ENCODE results near the gene TRPV4. TPM values are rescaled to one million over a fixed set of nuclear protein-coding genes. Genes with fewer than 3 reads are reported as not detected.

TRPV4 gene
- total RNA-seq, 4 donors from 2014 or later = 0.13 to 0.82 (median 0.19) TPM; not detected in 1

GRCh38 chr12:109827080-109827479 is 6.1 kb downstream of the TRPV4 start:
- no peak overlapping the region for H3K27ac ChIP-seq
- no peaks in the 10 kb centered on the region for H3K36me3 ChIP-seq
- 89% methylated on average over 3 of the region's 3 CpGs for WGBS, 2 donors (ENCODE audit: low coverage in 1 of 2)
- H3K4me3 ChIP-seq = no peak overlapping the region
- no peak for TF ChIP-seq EP300 (IDR thresholded peaks at IDR 0.05)
- no peak for TF ChIP-seq POLR2A (IDR thresholded peaks at IDR 0.05)
- TF ChIP-seq CTCF (IDR thresholded peaks at IDR 0.05) = no peak
- no peak for TF ChIP-seq POLR2AphosphoS5 (IDR thresholded peaks at IDR 0.05)
- no peak for ATAC-seq
- H3K9me3 ChIP-seq = no peaks in the 10 kb centered on the region
- H3K27me3 ChIP-seq = peaks cover 47% of the 10 kb centered on the region
- no peaks in the 10 kb centered on the region for H3K4me1 ChIP-seq

- 79 to 88% methylated on average over 5 to 7 of the region's 8 CpGs for WGBS, 2 donors (ENCODE audit: low coverage in 1 of 2)
- no peak for ATAC-seq
- peaks cover 33% of the 10 kb centered on the region for H3K27me3 ChIP-seq
- H3K4me1 ChIP-seq = no peaks in the 10 kb centered on the region
- no peak overlapping the region for H3K27ac ChIP-seq
- no peak for TF ChIP-seq EP300 (IDR thresholded peaks at IDR 0.05)
- TF ChIP-seq POLR2AphosphoS5 (IDR thresholded peaks at IDR 0.05) = no peak
- TF ChIP-seq POLR2A (IDR thresholded peaks at IDR 0.05) = no peak
- no peak for TF ChIP-seq CTCF (IDR thresholded peaks at IDR 0.05)
- no peak overlapping the region for H3K4me3 ChIP-seq
- no peaks in the 10 kb centered on the region for H3K9me3 ChIP-seq
- no peaks in the 10 kb centered on the region for H3K36me3 ChIP-seq
Measured at GRCh38 chr12:109824731-109825130, 8.5 kb downstream of the TRPV4 start.

GRCh38 chr12:109822951-109823411 is 10.2 kb downstream of the TRPV4 start:
- no peak for ATAC-seq
- WGBS, 2 donors (ENCODE audit: low coverage in 1 of 2) = 71% methylated on average over 4 of the region's 15 CpGs; no CpG with 5 or more reads in 1 of the 2 donors

GRCh38 chr12:109822416-109822815 is 10.8 kb downstream of the TRPV4 start:
- H3K36me3 ChIP-seq = no peaks in the 10 kb centered on the region
- WGBS, 2 donors (ENCODE audit: low coverage in 1 of 2) = 73% methylated on average over 7 of the region's 7 CpGs; no CpG with 5 or more reads in 1 of the 2 donors
- no peak for ATAC-seq
- no peaks in the 10 kb centered on the region for H3K4me1 ChIP-seq
- TF ChIP-seq CTCF (IDR thresholded peaks at IDR 0.05) = no peak
- no peak for TF ChIP-seq POLR2A (IDR thresholded peaks at IDR 0.05)
- no peak for TF ChIP-seq EP300 (IDR thresholded peaks at IDR 0.05)
- TF ChIP-seq POLR2AphosphoS5 (IDR thresholded peaks at IDR 0.05) = no peak
- H3K27me3 ChIP-seq = peaks cover 35% of the 10 kb centered on the region
- H3K4me3 ChIP-seq = no peak overlapping the region
- no peaks in the 10 kb centered on the region for H3K9me3 ChIP-seq
- H3K27ac ChIP-seq = no peak overlapping the region

More at GRCh38 chr12:109822951-109823411, 10.2 kb downstream of the TRPV4 start:
- Histone ChIP-seq H3K36me3 (no peaks in the 10 kb centered on the region), H3K4me1 (no peaks in the 10 kb centered on the region), H3K9me3 (no peaks in the 10 kb centered on the region), H3K4me3 (no peak overlapping the region), H3K27ac (no peak overlapping the region), H3K27me3 (peaks cover 32% of the 10 kb centered on the region)
- no peak for TF ChIP-seq CTCF (IDR thresholded peaks at IDR 0.05)
- no peak for TF ChIP-seq POLR2AphosphoS5 (IDR thresholded peaks at IDR 0.05)
- TF ChIP-seq EP300 (IDR thresholded peaks at IDR 0.05) = no peak
- no peak for TF ChIP-seq POLR2A (IDR thresholded peaks at IDR 0.05)

- Histone ChIP-seq H3K27me3 (peaks cover 40% of the 10 kb centered on the region), H3K4me3 (no peak overlapping the region), H3K9me3 (no peaks in the 10 kb centered on the region), H3K4me1 (no peaks in the 10 kb centered on the region), H3K36me3 (no peaks in the 10 kb centered on the region), H3K27ac (no peak overlapping the region)
- TF ChIP-seq POLR2AphosphoS5 (IDR thresholded peaks at IDR 0.05) (no peak), CTCF (IDR thresholded peaks at IDR 0.05) (no peak), EP300 (IDR thresholded peaks at IDR 0.05) (no peak), POLR2A (IDR thresholded peaks at IDR 0.05) (no peak)
- ATAC-seq = no peak
Measured at GRCh38 chr12:109821968-109822367, 11.2 kb downstream of the TRPV4 start.
